ENCODE measurements around the gene NEBL.

GRCh38 chr10:20912969-20913368 is 15.9 kb upstream of the NEBL start:
- TF ChIP-seq, protein P1, sequence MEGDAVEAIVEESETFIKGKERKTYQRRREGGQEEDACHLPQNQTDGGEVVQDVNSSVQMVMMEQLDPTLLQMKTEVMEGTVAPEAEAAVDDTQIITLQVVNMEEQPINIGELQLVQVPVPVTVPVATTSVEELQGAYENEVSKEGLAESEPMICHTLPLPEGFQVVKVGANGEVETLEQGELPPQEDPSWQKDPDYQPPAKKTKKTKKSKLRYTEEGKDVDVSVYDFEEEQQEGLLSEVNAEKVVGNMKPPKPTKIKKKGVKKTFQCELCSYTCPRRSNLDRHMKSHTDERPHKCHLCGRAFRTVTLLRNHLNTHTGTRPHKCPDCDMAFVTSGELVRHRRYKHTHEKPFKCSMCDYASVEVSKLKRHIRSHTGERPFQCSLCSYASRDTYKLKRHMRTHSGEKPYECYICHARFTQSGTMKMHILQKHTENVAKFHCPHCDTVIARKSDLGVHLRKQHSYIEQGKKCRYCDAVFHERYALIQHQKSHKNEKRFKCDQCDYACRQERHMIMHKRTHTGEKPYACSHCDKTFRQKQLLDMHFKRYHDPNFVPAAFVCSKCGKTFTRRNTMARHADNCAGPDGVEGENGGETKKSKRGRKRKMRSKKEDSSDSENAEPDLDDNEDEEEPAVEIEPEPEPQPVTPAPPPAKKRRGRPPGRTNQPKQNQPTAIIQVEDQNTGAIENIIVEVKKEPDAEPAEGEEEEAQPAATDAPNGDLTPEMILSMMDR (IDR thresholded peaks at IDR 0.05): no peak
- no peak for TF ChIP-seq POLR2A (IDR thresholded peaks at IDR 0.05)
